ENCODE data around the gene ADK.

GRCh38 chr10:74672430-74673165, 521.6 kb downstream of the ADK start:
- TF ChIP-seq, protein P1, sequence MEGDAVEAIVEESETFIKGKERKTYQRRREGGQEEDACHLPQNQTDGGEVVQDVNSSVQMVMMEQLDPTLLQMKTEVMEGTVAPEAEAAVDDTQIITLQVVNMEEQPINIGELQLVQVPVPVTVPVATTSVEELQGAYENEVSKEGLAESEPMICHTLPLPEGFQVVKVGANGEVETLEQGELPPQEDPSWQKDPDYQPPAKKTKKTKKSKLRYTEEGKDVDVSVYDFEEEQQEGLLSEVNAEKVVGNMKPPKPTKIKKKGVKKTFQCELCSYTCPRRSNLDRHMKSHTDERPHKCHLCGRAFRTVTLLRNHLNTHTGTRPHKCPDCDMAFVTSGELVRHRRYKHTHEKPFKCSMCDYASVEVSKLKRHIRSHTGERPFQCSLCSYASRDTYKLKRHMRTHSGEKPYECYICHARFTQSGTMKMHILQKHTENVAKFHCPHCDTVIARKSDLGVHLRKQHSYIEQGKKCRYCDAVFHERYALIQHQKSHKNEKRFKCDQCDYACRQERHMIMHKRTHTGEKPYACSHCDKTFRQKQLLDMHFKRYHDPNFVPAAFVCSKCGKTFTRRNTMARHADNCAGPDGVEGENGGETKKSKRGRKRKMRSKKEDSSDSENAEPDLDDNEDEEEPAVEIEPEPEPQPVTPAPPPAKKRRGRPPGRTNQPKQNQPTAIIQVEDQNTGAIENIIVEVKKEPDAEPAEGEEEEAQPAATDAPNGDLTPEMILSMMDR (conservative IDR thresholded peaks at IDR 0.05): no peak
- TF ChIP-seq EZH2 (IDR thresholded peaks at IDR 0.05; ENCODE audit: low read depth): no peak
